Endothelial cell of umbilical vein (primary cell): ENCODE data around the gene DOCK1. TPM values are rescaled to one million over a fixed set of nuclear protein-coding genes. Genes with fewer than 3 reads are reported as not detected.

ENCODE experiments used
- Bru-seq: library from RNA; stranded (reverse); fragments of 400-500 nt; gene quantifications from one replicate; lab custom pipeline; 2021; lab: Mats Ljungman, UMichigan
- BruChase-seq, 2 experiments: library from RNA; stranded (reverse); fragments of 400-500 nt; gene quantifications; one replicate each; lab custom pipeline; 2021; lab: Mats Ljungman, UMichigan
- BruUV-seq: library from RNA; stranded (reverse); fragments of 400-500 nt; replicated peaks from 2 replicates; lab custom pipeline; 2021; lab: Mats Ljungman, UMichigan
- CTCF ChIA-PET: fragments of 300-600, 350-600 bp; sonication (Branson Sonifier 250); formaldehyde crosslinking; loops from one replicate; lab custom pipeline; 2021; ENCODE audit warnings: antibody characterized with exemption, inconsistent platforms; lab: Charles Lee
- POLR2A ChIA-PET: fragments of 300-600, 350-600 bp; sonication (Branson Sonifier 250); formaldehyde crosslinking; loops from one replicate; lab custom pipeline; 2021; ENCODE audit warnings: antibody characterized with exemption, inconsistent platforms; lab: Charles Lee
- DNase-seq: peaks from one replicate; pipeline ENCODE4 v3.0.0-alpha.2; 2011; ENCODE audit warnings: low read depth, low spot score
- FAIRE-seq: peaks from 2 replicates; lab custom pipeline; 2011; peaks lifted over from hg19 to GRCh38; lab: Jason Lieb, UNC
- H2AFZ ChIP-seq: 2 replicates; pipeline ENCODE4 v1.6.0; 2012; ENCODE audit warnings: low read depth, low read length, control low read depth, inconsistent platforms
- H3K27ac ChIP-seq: 2 replicates; pipeline ENCODE4 v1.5.1; 2011; ENCODE audit warnings: low read depth, mild to moderate bottlenecking, control low read depth, low read length, moderate library complexity; ENCODE audit not compliant: insufficient read depth
- H3K27me3 ChIP-seq, 2 experiments: 2 replicates each; pipeline versions ENCODE4 v1.6.0 to v1.6.1; 2011; ENCODE audit warnings: low read length in 2 of 2, mixed read lengths in 1 of 2; ENCODE audit not compliant: control insufficient read depth in 2 of 2, insufficient read depth in 2 of 2
- H3K36me3 ChIP-seq, 2 experiments: 2 replicates in 1 of 2; 3 replicates in 1 of 2; pipeline ENCODE4 v1.5.1; 2011; ENCODE audit warnings: low read length in 2 of 2, mild to moderate bottlenecking in 1 of 2, moderate library complexity in 1 of 2; ENCODE audit not compliant: control insufficient read depth in 2 of 2, insufficient read depth in 2 of 2; ENCODE audit errors: extremely low read depth in 1 of 2
- H3K4me1 ChIP-seq: 3 replicates; pipeline ENCODE4 v1.5.1; 2011; ENCODE audit warnings: mild to moderate bottlenecking, low read length; ENCODE audit not compliant: control insufficient read depth, insufficient read depth; ENCODE audit errors: extremely low read depth
- H3K4me2 ChIP-seq: 2 replicates; pipeline ENCODE4 v1.6.1; 2011; ENCODE audit warnings: low read length, control low read depth, mixed read lengths; ENCODE audit not compliant: insufficient read depth
- H3K4me3 ChIP-seq, 3 experiments: fragments of 200-600 bp in 1 of 3; sonication (generic), shearing (Covaris generic) in 1 of 3; replicated peaks in 1 of 3; 2 replicates each; pipeline ENCODE4 v1.5.1; 2011 to 2016; ENCODE audit warnings: control low read depth in 3 of 3, low read length in 3 of 3, mild to moderate bottlenecking in 2 of 3, inconsistent platforms in 1 of 3, low read depth in 1 of 3, moderate library complexity in 1 of 3; ENCODE audit not compliant: insufficient read depth in 1 of 3
- H3K79me2 ChIP-seq: 2 replicates; pipeline ENCODE4 v1.6.0; 2012; ENCODE audit warnings: low read length, inconsistent platforms; ENCODE audit not compliant: control insufficient read depth, insufficient read depth
- H3K9ac ChIP-seq: replicated peaks from 2 replicates; pipeline ENCODE3; 2011; ENCODE audit warnings: low read length, control low read depth; ENCODE audit not compliant: insufficient read depth; ENCODE audit errors: extremely low read depth
- H3K9me1 ChIP-seq: replicated peaks from 3 replicates; pipeline ENCODE4 v1.6.0; 2011; ENCODE audit warnings: mild to moderate bottlenecking, low read length; ENCODE audit not compliant: control insufficient read depth, insufficient read depth; ENCODE audit errors: extremely low read depth
- H3K9me3 ChIP-seq: replicated peaks from 2 replicates; pipeline ENCODE4 v1.5.1; 2012; ENCODE audit warnings: low read length, inconsistent platforms; ENCODE audit not compliant: control insufficient read depth, insufficient read depth
- H4K20me1 ChIP-seq: replicated peaks from 2 replicates; pipeline ENCODE3; 2011; ENCODE audit warnings: mild to moderate bottlenecking, low read length; ENCODE audit not compliant: control insufficient read depth, insufficient read depth; ENCODE audit errors: extremely low read depth
- GATA2 ChIP-seq: IDR thresholded peaks from 2 replicates; pipeline ENCODE4 v1.7.0; 2011; ENCODE audit warnings: low read depth, mild to moderate bottlenecking, moderate library complexity, mixed read lengths, low read length; ENCODE audit not compliant: insufficient read length, insufficient read depth
- MYC ChIP-seq: IDR thresholded peaks from one replicate; pipeline ENCODE4 v1.6.1; 2011; ENCODE audit warnings: mild to moderate bottlenecking, low read depth, low read length
- POLR2A ChIP-seq: IDR thresholded peaks from 2 replicates; pipeline ENCODE4 v1.6.1; 2012; ENCODE audit warnings: low read depth, mild to moderate bottlenecking, control low read depth, low read length
- POLR2AphosphoS5 ChIP-seq: IDR thresholded peaks from 2 replicates; pipeline ENCODE4 v1.6.1; 2012; ENCODE audit warnings: low read depth, mild to moderate bottlenecking, control low read depth, low read length, moderate library complexity; ENCODE audit not compliant: insufficient read depth
- dilution Hi-C: fragments of 300-500 bp; cut with MboI; formaldehyde crosslinking; loops from one replicate; pipeline ENCODE4 v1.15.0; 2019; ENCODE audit warnings: low sequenced_read_pairs; ENCODE audit not compliant: extremely low pct_ligation_motif_present
- intact Hi-C: fragments of 100-400 bp; cut with micrococcal nuclease; formaldehyde crosslinking; loops from one replicate; pipeline ENCODE4 v1.10.0; 2022
- long read RNA-seq: library from polyadenylated mRNA; stranded (forward); transcript quantifications from one replicate; pipeline ENCODE4 v2.0.0, GENCODE V29; 2021
- polyA minus RNA-seq, 3 experiments: library from RNA; depleted of rRNA, polyadenylated mRNA; stranded (reverse); fragments of >200 nt; gene quantifications; 1 replicate in 1 of 3; 2 replicates in 2 of 3; pipeline ENCODE4 v1.2.3, GENCODE V29; 2011
- polyA plus RNA-seq, 4 experiments: library from polyadenylated mRNA; depleted of rRNA in 3 of 4; stranded (reverse) in 3 of 4; unstranded in 1 of 4; fragments of >200 nt; gene quantifications; 2 replicates each; pipeline versions ENCODE4 v1.2.1 to v1.2.3, GENCODE V29; 2011 to 2012; ENCODE audit warnings: missing spikeins in 1 of 4
- total RNA-seq: library from RNA; stranded (reverse); gene quantifications from 2 replicates; pipeline ENCODE4 v1.2.3, GENCODE V29; 2021

Gene DOCK1
- total RNA-seq = 78.7 and 83.1 TPM in 2 replicates
- polyA plus RNA-seq = 15.6 and 22.5 TPM in 2 replicates
- 30.8 and 32.6 TPM in 2 replicates for polyA plus RNA-seq (2011; cell fraction: cytosol; rRNA removed)
- 38.1 and 45.2 TPM in 2 replicates for polyA plus RNA-seq (2011; cell fraction: nucleus; rRNA removed)
- polyA plus RNA-seq (2012) = 55.5 and 65.7 TPM in 2 replicates
- polyA minus RNA-seq = 84.9 and 86.4 TPM in 2 replicates
- 16.8 TPM for polyA minus RNA-seq (2011; cell fraction: cytosol; rRNA and poly(A)+ RNA removed)
- 101 and 153 TPM in 2 replicates for polyA minus RNA-seq (2011; cell fraction: nucleus; rRNA and poly(A)+ RNA removed)
- percentile 85 among the genes with signal in this experiment for Bru-seq, nascent RNA
- BruChase-seq, experiment 1, labeled RNA remaining after a 6-hour chase = percentile 84 among the genes with signal in this experiment
- percentile 84 among the genes with signal in this experiment for BruChase-seq, experiment 2, labeled RNA remaining after a 2-hour chase
- long read RNA-seq, full-length matches to known transcripts = 22 of 87 reads
- long read RNA-seq, partial matches to known transcripts = 34 of 87 reads
- long read RNA-seq, other reads (novel, unspliced or antisense) = 31 of 87 reads

GRCh38 chr10:126904818-126905701 lies at the start of gene DOCK1:
TSS of gene DOCK1 (plus strand) at chr10:126905428. CDS start at chr10:126905518, 90 bp downstream.
- Histone ChIP-seq H3K9me1 (no peaks in the 10 kb centered on the region), H3K79me2 (peaks cover 44% of the 10 kb centered on the region), H3K9ac (peak within 1 kb of the TSS; percentile 52), H3K4me3 (peak within 1 kb of the TSS; percentile 71 to 83 (median 78)), H3K27ac (peak within 1 kb of the TSS; percentile 74), H3K9me3 (no peaks in the 10 kb centered on the region), H3K27me3 (no peaks in the 10 kb centered on the region), H3K36me3 (no peaks in the 10 kb centered on the region), H4K20me1 (no peaks in the 10 kb centered on the region), H3K4me1 (peaks cover 8% of the 10 kb centered on the region), H3K4me2 (peak within 1 kb of the TSS; percentile 88), H2AFZ (peak within 1 kb of the TSS; percentile 98)
- ChIA-PET POLR2A (no interaction called here), CTCF (interaction anchor here (1.3 kb wide), 1 partner anchor 971 kb away, joined by 3 read pairs; no protein-coding TSS in a partner anchor)
- FAIRE-seq (peak; percentile 88), DNase-seq (peak; percentile 69)
- intact Hi-C loops (loop anchor here (2.0 to 10.0 kb wide), 4 partner anchors 68 to 840 kb away; no protein-coding TSS in a partner anchor), dilution Hi-C loops (no loop called here)
- TF ChIP-seq GATA2 (no peak), POLR2AphosphoS5 (peak; percentile 46), POLR2A (peak; percentile 24), MYC (no peak)
- no TSS peak for BruUV-seq
